ENCODE data around the gene ADAR.

Gene ADAR

DNA sequence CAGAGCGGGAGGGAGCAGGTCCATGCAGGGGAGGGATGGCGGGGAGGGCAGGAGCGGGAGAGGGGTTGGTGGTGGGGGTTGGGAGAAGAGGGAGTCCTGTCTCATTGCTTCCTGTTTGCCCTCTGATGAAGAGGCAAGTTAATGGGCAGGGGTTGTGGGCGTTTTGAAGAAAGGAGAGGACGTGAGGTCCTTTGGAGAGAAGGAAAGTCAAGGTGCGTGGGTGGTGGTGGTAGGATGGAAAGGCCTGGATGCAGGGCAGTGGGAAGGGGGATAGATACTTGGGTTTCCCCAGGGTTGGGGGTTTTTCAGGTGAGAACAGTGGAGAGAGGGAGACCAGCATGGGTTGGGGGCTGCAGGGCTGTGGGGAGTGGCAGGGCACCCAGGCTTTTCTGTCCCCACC, 66.8 kb downstream of the ADAR start:
- no peak for TF ChIP-seq ISL1 (CRISPR knock-in tag; IDR thresholded peaks at IDR 0.05)
- TF ChIP-seq, protein P1, sequence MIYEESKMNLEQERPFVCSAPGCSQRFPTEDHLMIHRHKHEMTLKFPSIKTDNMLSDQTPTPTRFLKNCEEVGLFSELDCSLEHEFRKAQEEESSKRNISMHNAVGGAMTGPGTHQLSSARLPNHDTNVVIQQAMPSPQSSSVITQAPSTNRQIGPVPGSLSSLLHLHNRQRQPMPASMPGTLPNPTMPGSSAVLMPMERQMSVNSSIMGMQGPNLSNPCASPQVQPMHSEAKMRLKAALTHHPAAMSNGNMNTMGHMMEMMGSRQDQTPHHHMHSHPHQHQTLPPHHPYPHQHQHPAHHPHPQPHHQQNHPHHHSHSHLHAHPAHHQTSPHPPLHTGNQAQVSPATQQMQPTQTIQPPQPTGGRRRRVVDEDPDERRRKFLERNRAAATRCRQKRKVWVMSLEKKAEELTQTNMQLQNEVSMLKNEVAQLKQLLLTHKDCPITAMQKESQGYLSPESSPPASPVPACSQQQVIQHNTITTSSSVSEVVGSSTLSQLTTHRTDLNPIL (CRISPR knock-in tag; IDR thresholded peaks at IDR 0.05; ENCODE audit: low read depth), result no peak
- no peak for TF ChIP-seq ZC3H10 (CRISPR knock-in tag; IDR thresholded peaks at IDR 0.05)
- no peak for TF ChIP-seq GLIS3 (CRISPR knock-in tag; IDR thresholded peaks at IDR 0.05)
- no peak for TF ChIP-seq ESRRG (CRISPR knock-in tag; IDR thresholded peaks at IDR 0.05)
- no peak for TF ChIP-seq ZNF70 (CRISPR knock-in tag; IDR thresholded peaks at IDR 0.05)
- TF ChIP-seq PPARA (CRISPR knock-in tag; IDR thresholded peaks at IDR 0.05; ENCODE audit: borderline replicate concordance), result no peak
- TF ChIP-seq ZFP3 (CRISPR knock-in tag; IDR thresholded peaks at IDR 0.05), result no peak

DNA sequence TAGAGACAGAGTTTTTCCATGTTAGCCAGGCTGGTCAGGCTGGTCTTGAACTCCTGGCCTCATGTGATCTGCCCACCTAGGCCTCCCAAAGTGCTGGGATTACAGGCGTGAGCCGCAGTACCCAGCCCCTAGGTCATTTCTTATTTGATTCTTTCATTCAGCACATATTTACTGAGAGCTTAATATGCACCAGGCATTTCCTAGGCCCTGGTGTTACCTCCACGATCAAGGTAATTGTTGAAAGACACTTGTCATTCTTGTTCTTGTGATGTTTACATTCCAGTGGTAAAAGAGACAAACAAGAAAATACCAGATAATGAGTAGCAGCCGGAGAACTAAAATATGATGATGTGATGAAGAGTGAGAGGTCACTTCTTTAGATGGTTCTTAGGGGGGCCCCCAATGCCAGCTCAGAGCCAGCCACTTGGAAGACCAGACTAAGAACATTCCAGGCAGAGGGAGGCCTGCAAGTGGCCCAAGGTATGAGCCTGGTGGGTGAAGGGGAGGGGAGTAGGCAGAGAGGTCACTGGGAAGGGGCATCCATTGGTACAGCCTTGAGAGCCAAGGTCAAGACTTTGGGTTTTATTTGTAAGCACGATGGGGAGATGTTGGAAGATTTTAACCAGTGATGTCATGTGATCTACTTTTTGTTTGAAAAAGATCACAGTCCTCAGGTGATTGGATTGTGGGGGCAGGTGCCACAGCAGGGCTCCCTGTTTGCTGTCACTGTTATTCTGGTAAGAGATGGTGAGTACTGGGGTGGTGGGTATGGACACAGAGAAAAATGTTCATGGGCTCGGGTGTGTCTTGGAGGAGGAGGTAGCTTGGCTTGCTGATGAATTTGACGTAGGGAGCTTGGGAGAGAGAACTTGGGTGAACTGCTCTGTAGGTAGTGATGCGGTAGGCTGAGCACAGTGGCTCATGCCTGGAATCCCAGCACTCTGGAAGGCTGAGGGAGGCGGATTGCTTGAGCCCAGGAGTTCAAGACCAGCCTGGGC, 68.2 kb downstream of the ADAR start:
- TF ChIP-seq CSDC2 (CRISPR knock-in tag; IDR thresholded peaks at IDR 0.05), result no peak
- TF ChIP-seq BACH2 (CRISPR knock-in tag; IDR thresholded peaks at IDR 0.05; ENCODE audit: borderline replicate concordance), result no peak
- TF ChIP-seq ZNF70 (CRISPR knock-in tag; IDR thresholded peaks at IDR 0.05), result no peak
- TF ChIP-seq, protein P2, sequence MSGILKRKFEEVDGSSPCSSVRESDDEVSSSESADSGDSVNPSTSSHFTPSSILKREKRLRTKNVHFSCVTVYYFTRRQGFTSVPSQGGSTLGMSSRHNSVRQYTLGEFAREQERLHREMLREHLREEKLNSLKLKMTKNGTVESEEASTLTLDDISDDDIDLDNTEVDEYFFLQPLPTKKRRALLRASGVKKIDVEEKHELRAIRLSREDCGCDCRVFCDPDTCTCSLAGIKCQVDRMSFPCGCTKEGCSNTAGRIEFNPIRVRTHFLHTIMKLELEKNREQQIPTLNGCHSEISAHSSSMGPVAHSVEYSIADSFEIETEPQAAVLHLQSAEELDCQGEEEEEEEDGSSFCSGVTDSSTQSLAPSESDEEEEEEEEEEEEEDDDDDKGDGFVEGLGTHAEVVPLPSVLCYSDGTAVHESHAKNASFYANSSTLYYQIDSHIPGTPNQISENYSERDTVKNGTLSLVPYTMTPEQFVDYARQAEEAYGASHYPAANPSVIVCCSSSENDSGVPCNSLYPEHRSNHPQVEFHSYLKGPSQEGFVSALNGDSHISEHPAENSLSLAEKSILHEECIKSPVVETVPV (CRISPR knock-in tag; IDR thresholded peaks at IDR 0.05), result no peak
- no peak for TF ChIP-seq RARB (CRISPR knock-in tag; IDR thresholded peaks at IDR 0.05)
- TF ChIP-seq ZC3H10 (CRISPR knock-in tag; IDR thresholded peaks at IDR 0.05), result no peak
- TF ChIP-seq GLIS3 (CRISPR knock-in tag; IDR thresholded peaks at IDR 0.05), result no peak
- TF ChIP-seq ZFP30 (CRISPR knock-in tag; IDR thresholded peaks at IDR 0.05), result no peak
- TF ChIP-seq ARNTL (CRISPR knock-in tag; IDR thresholded peaks at IDR 0.05; ENCODE audit: borderline replicate concordance, low read depth), result no peak
- ATAC-seq, result no peak

More for the DNA sequence above, 66.8 kb downstream of the ADAR start:
- no peak for ATAC-seq

DNA sequence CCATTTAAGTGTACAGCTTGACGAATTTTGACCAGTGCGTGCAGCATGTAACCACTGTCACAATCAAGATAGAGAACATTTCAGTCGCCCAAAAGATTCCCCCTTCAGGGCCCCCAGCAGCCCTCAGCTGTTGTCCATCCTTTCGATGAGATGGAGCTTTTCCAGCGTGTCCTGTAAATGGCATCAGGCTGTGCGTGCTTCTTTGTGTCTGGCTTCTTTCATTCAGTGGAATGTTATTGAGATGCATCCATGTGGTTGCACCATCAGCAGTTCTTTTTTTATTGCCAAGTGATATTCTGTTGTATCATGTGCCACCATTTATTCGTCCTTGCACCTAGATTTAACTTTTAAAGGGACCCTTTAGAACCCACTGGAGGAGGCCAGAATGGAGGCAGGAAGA, 71.4 kb downstream of the ADAR start:
- TF ChIP-seq ZC3H10 (CRISPR knock-in tag; IDR thresholded peaks at IDR 0.05) (no peak), ZFP3 (CRISPR knock-in tag; IDR thresholded peaks at IDR 0.05) (no peak), SNAI2 (CRISPR knock-in tag; IDR thresholded peaks at IDR 0.05) (no peak), TCF4 (CRISPR knock-in tag; IDR thresholded peaks at IDR 0.05; ENCODE audit: borderline replicate concordance) (no peak), ZNF565 (CRISPR knock-in tag; conservative IDR thresholded peaks at IDR 0.05; ENCODE audit: low read depth) (no peak), RARB (CRISPR knock-in tag; IDR thresholded peaks at IDR 0.05) (no peak), CSDC2 (CRISPR knock-in tag; IDR thresholded peaks at IDR 0.05) (no peak), TOX (CRISPR knock-in tag; IDR thresholded peaks at IDR 0.05; ENCODE audit: borderline replicate concordance) (no peak), ZNF70 (CRISPR knock-in tag; IDR thresholded peaks at IDR 0.05) (no peak), ZFP30 (CRISPR knock-in tag; IDR thresholded peaks at IDR 0.05) (no peak)
- TF ChIP-seq, protein P3, sequence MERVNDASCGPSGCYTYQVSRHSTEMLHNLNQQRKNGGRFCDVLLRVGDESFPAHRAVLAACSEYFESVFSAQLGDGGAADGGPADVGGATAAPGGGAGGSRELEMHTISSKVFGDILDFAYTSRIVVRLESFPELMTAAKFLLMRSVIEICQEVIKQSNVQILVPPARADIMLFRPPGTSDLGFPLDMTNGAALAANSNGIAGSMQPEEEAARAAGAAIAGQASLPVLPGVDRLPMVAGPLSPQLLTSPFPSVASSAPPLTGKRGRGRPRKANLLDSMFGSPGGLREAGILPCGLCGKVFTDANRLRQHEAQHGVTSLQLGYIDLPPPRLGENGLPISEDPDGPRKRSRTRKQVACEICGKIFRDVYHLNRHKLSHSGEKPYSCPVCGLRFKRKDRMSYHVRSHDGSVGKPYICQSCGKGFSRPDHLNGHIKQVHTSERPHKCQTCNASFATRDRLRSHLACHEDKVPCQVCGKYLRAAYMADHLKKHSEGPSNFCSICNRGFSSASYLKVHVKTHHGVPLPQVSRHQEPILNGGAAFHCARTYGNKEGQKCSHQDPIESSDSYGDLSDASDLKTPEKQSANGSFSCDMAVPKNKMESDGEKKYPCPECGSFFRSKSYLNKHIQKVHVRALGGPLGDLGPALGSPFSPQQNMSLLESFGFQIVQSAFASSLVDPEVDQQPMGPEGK (CRISPR knock-in tag; IDR thresholded peaks at IDR 0.05; ENCODE audit: borderline replicate concordance), result no peak
- no peak for ATAC-seq

DNA sequence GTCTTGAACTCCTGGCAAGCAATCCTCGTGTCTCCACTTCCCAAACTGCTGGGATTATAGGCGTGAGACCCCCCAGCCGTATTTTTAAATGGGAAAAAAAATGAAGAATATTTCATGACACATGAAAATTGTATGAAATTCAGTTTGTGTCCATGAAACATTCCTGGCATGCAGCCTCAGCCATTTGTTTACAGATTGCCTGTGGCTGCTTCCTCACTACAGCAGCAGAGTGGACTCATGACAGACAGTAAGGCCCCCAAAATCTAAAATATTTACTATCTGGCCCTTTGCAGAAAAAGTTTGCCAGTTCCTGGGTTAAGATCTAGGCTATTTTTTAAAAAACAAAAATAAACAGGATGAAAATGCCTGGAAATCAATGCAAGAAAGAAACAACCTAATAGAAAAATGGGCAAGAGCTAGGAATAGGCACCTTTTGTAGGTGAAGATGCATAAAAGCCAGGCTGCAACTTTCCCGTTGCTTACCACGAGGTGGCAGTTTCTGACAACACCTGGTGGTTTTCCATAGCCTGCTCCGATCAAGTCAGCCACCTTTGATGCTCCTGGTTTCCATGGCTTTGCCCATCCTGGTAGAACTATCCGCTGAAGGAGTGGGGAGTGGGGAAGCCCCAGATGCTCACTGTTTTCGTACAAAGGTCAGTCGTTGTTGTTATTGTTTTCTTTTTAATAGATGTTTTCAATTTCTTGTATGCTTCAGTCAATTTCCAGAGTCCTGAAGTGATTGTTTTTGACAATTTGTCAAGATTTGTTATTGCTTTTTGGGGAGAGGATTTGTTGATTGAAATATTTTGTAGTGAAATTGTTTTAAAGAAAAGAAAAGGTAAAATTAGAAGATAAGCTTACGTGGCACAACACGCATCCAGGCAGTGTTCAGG, 73.8 kb downstream of the ADAR start:
- ATAC-seq, result peak; percentile 83
- no peak for TF ChIP-seq ZNF70 (CRISPR knock-in tag; IDR thresholded peaks at IDR 0.05)
